ENCODE measurements around the gene NCK2. TPM values are rescaled to one million over a fixed set of nuclear protein-coding genes. Genes with fewer than 3 reads are reported as not detected.

Gene NCK2
- total and polyA plus RNA-seq, 2 of the 13 experiments (the other 11 are each of a cell fraction or from before 2014, with no cell fraction given), result 14.8 to 23.5 TPM

DNA sequence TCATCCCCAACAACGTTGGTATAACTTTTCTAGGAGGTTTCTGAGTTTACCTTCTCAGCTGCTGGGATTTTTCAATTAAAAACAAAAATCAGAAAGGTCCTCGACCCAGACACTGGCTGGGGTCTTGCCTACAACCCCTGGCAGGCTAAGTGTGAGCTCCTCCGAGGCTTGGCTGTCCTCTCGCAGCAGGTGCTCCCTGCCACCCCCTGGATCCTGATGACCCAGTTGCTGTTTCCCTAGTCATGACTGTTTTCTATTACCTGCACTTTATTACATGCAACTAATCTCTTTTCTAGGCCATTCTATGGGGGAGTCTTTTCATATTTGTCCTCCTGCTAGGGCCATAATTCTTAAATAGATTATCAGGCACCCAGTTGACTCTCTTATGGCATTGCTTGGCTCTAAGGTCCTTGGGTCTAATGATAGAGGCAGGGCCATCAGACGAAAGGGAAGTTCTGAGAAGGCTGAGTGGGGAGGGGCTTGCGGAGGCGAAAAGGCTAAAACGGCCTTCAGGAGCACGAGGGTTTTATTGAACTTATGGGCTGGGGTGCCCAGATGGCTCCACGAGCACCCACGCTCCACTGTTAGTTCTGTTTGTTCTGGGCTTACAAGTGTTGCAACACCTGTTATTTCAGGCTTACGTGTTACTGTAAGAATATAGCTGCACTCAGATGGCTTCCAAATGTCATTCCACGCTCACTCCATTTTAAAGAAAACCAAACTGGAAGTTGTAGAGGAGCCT, 166.0 kb downstream of the NCK2 start (continued):
- TF ChIP-seq ONECUT2 (CRISPR knock-in tag; IDR thresholded peaks at IDR 0.05), result peak; percentile 69; the same call in 1 of the 2 replicates
- no peak for TF ChIP-seq TAF1 (CRISPR knock-in tag; IDR thresholded peaks at IDR 0.05)
- TF ChIP-seq AHR (CRISPR knock-in tag; IDR thresholded peaks at IDR 0.05), result no peak
- TF ChIP-seq GZF1 (CRISPR knock-in tag; IDR thresholded peaks at IDR 0.05), result no peak
- TF ChIP-seq ZNF703 (CRISPR knock-in tag; IDR thresholded peaks at IDR 0.05; ENCODE audit: borderline replicate concordance), result no peak
- TF ChIP-seq, protein P1, sequence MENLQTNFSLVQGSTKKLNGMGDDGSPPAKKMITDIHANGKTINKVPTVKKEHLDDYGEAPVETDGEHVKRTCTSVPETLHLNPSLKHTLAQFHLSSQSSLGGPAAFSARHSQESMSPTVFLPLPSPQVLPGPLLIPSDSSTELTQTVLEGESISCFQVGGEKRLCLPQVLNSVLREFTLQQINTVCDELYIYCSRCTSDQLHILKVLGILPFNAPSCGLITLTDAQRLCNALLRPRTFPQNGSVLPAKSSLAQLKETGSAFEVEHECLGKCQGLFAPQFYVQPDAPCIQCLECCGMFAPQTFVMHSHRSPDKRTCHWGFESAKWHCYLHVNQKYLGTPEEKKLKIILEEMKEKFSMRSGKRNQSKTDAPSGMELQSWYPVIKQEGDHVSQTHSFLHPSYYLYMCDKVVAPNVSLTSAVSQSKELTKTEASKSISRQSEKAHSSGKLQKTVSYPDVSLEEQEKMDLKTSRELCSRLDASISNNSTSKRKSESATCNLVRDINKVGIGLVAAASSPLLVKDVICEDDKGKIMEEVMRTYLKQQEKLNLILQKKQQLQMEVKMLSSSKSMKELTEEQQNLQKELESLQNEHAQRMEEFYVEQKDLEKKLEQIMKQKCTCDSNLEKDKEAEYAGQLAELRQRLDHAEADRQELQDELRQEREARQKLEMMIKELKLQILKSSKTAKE (CRISPR knock-in tag; IDR thresholded peaks at IDR 0.05; ENCODE audit: borderline replicate concordance), result no peak
- no peak for TF ChIP-seq ZNF619 (CRISPR knock-in tag; IDR thresholded peaks at IDR 0.05)
- TF ChIP-seq RARA (CRISPR knock-in tag; IDR thresholded peaks at IDR 0.05), result peak; percentile 72
- no peak for TF ChIP-seq RAD51 (IDR thresholded peaks at IDR 0.05; ENCODE audit: borderline replicate concordance)
- TF ChIP-seq HMG20B (CRISPR knock-in tag; conservative IDR thresholded peaks at IDR 0.05), result 0 out of 2 replicates have a peak, but pooled peaks have one; percentile 27
- TF ChIP-seq ZFP82 (CRISPR knock-in tag; IDR thresholded peaks at IDR 0.05; ENCODE audit: borderline replicate concordance), result no peak
- no peak for TF ChIP-seq RBAK (CRISPR knock-in tag; IDR thresholded peaks at IDR 0.05)
- TF ChIP-seq, protein P2, sequence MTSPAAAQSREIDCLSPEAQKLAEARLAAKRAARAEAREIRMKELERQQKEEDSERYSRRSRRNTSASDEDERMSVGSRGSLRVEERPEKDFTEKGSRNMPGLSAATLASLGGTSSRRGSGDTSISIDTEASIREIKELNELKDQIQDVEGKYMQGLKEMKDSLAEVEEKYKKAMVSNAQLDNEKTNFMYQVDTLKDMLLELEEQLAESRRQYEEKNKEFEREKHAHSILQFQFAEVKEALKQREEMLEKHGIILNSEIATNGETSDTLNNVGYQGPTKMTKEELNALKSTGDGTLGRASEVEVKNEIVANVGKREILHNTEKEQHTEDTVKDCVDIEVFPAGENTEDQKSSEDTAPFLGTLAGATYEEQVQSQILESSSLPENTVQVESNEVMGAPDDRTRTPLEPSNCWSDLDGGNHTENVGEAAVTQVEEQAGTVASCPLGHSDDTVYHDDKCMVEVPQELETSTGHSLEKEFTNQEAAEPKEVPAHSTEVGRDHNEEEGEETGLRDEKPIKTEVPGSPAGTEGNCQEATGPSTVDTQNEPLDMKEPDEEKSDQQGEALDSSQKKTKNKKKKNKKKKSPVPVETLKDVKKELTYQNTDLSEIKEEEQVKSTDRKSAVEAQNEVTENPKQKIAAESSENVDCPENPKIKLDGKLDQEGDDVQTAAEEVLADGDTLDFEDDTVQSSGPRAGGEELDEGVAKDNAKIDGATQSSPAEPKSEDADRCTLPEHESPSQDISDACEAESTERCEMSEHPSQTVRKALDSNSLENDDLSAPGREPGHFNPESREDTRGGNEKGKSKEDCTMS (CRISPR knock-in tag; conservative IDR thresholded peaks at IDR 0.05), result no peak
- TF ChIP-seq SMYD3 (CRISPR knock-in tag; IDR thresholded peaks at IDR 0.05), result no peak
- TF ChIP-seq NCOA1 (CRISPR knock-in tag; IDR thresholded peaks at IDR 0.05), result no peak; the same call in 1 of the 2 replicates
- no peak for TF ChIP-seq ZFP37 (CRISPR knock-in tag; IDR thresholded peaks at IDR 0.05; ENCODE audit: borderline replicate concordance)
- no peak for TF ChIP-seq ZSCAN25 (CRISPR knock-in tag; IDR thresholded peaks at IDR 0.05)
- no peak for TF ChIP-seq ZNF572 (CRISPR knock-in tag; IDR thresholded peaks at IDR 0.05)
- no peak for TF ChIP-seq ZNF543 (CRISPR knock-in tag; IDR thresholded peaks at IDR 0.05)
- no peak for TF ChIP-seq ZNF564 (CRISPR knock-in tag; IDR thresholded peaks at IDR 0.05)
- TF ChIP-seq MEF2D (CRISPR knock-in tag; IDR thresholded peaks at IDR 0.05), result no peak
- TF ChIP-seq, protein P3, sequence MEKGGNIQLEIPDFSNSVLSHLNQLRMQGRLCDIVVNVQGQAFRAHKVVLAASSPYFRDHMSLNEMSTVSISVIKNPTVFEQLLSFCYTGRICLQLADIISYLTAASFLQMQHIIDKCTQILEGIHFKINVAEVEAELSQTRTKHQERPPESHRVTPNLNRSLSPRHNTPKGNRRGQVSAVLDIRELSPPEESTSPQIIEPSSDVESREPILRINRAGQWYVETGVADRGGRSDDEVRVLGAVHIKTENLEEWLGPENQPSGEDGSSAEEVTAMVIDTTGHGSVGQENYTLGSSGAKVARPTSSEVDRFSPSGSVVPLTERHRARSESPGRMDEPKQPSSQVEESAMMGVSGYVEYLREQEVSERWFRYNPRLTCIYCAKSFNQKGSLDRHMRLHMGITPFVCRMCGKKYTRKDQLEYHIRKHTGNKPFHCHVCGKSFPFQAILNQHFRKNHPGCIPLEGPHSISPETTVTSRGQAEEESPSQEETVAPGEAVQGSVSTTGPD (CRISPR knock-in tag; IDR thresholded peaks at IDR 0.05), result no peak
- no peak for TF ChIP-seq ZSCAN30 (CRISPR knock-in tag; IDR thresholded peaks at IDR 0.05)
- TF ChIP-seq, protein P4, sequence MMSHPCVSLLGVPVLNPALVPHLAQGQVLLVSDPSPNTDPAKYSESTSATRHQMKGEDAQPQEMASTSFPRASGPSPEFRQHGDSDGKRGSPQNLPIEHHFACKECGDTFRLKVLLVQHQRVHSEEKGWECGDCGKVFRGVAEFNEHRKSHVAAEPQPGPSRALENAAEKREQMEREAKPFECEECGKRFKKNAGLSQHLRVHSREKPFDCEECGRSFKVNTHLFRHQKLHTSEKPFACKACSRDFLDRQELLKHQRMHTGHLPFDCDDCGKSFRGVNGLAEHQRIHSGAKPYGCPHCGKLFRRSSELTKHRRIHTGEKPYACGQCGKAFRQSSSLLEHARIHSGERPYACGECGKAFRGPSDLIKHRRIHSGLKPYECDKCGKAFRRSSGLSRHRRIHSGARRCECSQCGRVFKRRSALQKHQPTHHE (CRISPR knock-in tag; IDR thresholded peaks at IDR 0.05; ENCODE audit: borderline replicate concordance), result no peak

All from HepG2 (cell line).